Hepatocyte (in vitro differentiated cells): ENCODE results near the gene ATG16L2.

Experiments
- CTCF ChIP-seq: fragments of 200-600 bp; sonication (generic); IDR thresholded peaks from 2 replicates; pipeline ENCODE4 v1.5.1; 2016; ENCODE audit warnings: antibody characterized with exemption, mild to moderate bottlenecking; ENCODE audit not compliant: poor library complexity
- EZH2phosphoT487 ChIP-seq: fragments of 200-600 bp; sonication (generic); IDR thresholded peaks from one replicate; pipeline ENCODE4 v1.6.1; 2018; ENCODE audit warnings: antibody characterized with exemption, mild to moderate bottlenecking, low read depth, moderate library complexity; ENCODE audit not compliant: unreplicated experiment, severe bottlenecking

GRCh38 chr11:72793076-72793424 lies 21.2 kb upstream of the ATG16L2 start:
- TF ChIP-seq CTCF, result no peak
- no peak for TF ChIP-seq EZH2phosphoT487
